Lung (tissue), 13 donors: ENCODE data around the gene ALOX12. TPM values are rescaled to one million over a fixed set of nuclear protein-coding genes. Genes with fewer than 3 reads are reported as not detected.

Source experiments
- ATAC-seq: fragments of 200-7000 bp; cut with Tn5 transposase; one replicate; pipeline ENCODE4 v1.9.1; 2020; ENCODE audit warnings: moderate number of reproducible peaks; ENCODE audit not compliant: insufficient read depth, low FRiP score
- DNase-seq, 3 donors: peaks; one replicate each; pipeline ENCODE4 v3.0.0-alpha.2; 2013 to 2017
- H3K27ac ChIP-seq, 2 donors: one replicate each; pipeline ENCODE4 v1.5.1; 2013; ENCODE audit warnings: mild to moderate bottlenecking in 2 of 2, moderate library complexity in 2 of 2, control low read depth in 1 of 2, inconsistent platforms in 1 of 2, low read depth in 1 of 2, low read length in 1 of 2
- H3K27me3 ChIP-seq, 3 donors: one replicate each; pipeline ENCODE4 v1.5.1; 2013; ENCODE audit warnings: low read length in 2 of 3; ENCODE audit not compliant: control insufficient read depth in 3 of 3, insufficient read depth in 3 of 3
- H3K36me3 ChIP-seq, 4 donors: one replicate each; pipeline ENCODE4 v1.5.1; 2013; ENCODE audit warnings: low read length in 4 of 4, mild to moderate bottlenecking in 1 of 4, moderate library complexity in 1 of 4; ENCODE audit not compliant: control insufficient read depth in 4 of 4, insufficient read depth in 4 of 4
- H3K4me1 ChIP-seq, 5 donors: one replicate each; pipeline ENCODE4 v1.5.1; 2013; ENCODE audit warnings: low read length in 5 of 5, mild to moderate bottlenecking in 2 of 5, moderate library complexity in 1 of 5; ENCODE audit not compliant: control insufficient read depth in 5 of 5, insufficient read depth in 5 of 5
- H3K4me3 ChIP-seq: one replicate; pipeline ENCODE4 v1.5.1; 2013; ENCODE audit warnings: mild to moderate bottlenecking, control low read depth, moderate library complexity
- H3K9ac ChIP-seq, 2 donors: one replicate each; pipeline ENCODE4 v1.5.1; 2013; ENCODE audit warnings: low read length in 2 of 2, control low read depth in 1 of 2; ENCODE audit not compliant: insufficient read depth in 1 of 2
- H3K9me3 ChIP-seq, 4 donors: one replicate each; pipeline ENCODE4 v1.5.1; 2013; ENCODE audit warnings: low read length in 3 of 4, mild to moderate bottlenecking in 1 of 4, moderate library complexity in 1 of 4; ENCODE audit not compliant: control insufficient read depth in 4 of 4, insufficient read depth in 3 of 4
- WGBS, 2 donors: extraction: QIAGEN DNeasy Blood & Tissue Kit; methylation state at CpG; one replicate each; pipeline ENCODE4 v1.1.7; 2013; 5-methylcytosine and 5-hydroxymethylcytosine counted together
- polyA plus RNA-seq, 2 donors: library from polyadenylated mRNA; stranded (reverse); fragments of 200-250 nt; gene quantifications; one replicate each; pipeline ENCODE4 v1.2.1, GENCODE V29; 2013
- small RNA-seq: library from RNA; depleted of rRNA; stranded (forward); fragments of <200 nt; gene quantifications from one replicate; pipeline ENCODE3, GENCODE V24; 2014; ENCODE audit warnings: low replicate concordance
- total RNA-seq, 2 donors: library from RNA; depleted of rRNA in 1 of 2; stranded (reverse); fragments of >200 nt in 1 of 2; gene quantifications; one replicate each; pipeline ENCODE4 v1.2.1, GENCODE V29; 2014 to 2021
- TF ChIP-seq, protein P1 (sequence below): IDR thresholded peaks from 2 replicates; pipeline ENCODE4 v1.5.1; 2012; ENCODE audit warnings: mild to moderate bottlenecking; ENCODE audit errors: control extremely low read depth, extremely low read depth
- donor health status: control.
- donor health status: control.
- donor health status: Bipolar disorder and iron deficiency.
- donor health status: healthy.
- donor health status: DM: yes; HTN: yes; CAD: no.

The ALOX12 gene
- total and polyA plus RNA-seq, 4 donors: 0.21 to 0.95 (median 0.45) TPM

GRCh38 chr17:7056386-7056785 is 60.5 kb downstream of the ALOX12 start:
- Histone ChIP-seq H3K27me3 (peaks cover 0 to 3% (median 0%) of the 10 kb centered on the region in 3 donors), H3K27ac (no peak overlapping the region), H3K36me3 (no peaks in the 10 kb centered on the region), H3K4me1 (no peaks in the 10 kb centered on the region), H3K9ac (no peak overlapping the region), H3K9me3 (no peaks in the 10 kb centered on the region), H3K4me3 (no peak overlapping the region)
- ATAC-seq (no peak), DNase-seq (no peak)
- 84 to 90% methylated on average over 4 of the region's 4 CpGs for WGBS, 2 donors
- TF ChIP-seq, protein P1, sequence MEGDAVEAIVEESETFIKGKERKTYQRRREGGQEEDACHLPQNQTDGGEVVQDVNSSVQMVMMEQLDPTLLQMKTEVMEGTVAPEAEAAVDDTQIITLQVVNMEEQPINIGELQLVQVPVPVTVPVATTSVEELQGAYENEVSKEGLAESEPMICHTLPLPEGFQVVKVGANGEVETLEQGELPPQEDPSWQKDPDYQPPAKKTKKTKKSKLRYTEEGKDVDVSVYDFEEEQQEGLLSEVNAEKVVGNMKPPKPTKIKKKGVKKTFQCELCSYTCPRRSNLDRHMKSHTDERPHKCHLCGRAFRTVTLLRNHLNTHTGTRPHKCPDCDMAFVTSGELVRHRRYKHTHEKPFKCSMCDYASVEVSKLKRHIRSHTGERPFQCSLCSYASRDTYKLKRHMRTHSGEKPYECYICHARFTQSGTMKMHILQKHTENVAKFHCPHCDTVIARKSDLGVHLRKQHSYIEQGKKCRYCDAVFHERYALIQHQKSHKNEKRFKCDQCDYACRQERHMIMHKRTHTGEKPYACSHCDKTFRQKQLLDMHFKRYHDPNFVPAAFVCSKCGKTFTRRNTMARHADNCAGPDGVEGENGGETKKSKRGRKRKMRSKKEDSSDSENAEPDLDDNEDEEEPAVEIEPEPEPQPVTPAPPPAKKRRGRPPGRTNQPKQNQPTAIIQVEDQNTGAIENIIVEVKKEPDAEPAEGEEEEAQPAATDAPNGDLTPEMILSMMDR: no peak

DNA sequence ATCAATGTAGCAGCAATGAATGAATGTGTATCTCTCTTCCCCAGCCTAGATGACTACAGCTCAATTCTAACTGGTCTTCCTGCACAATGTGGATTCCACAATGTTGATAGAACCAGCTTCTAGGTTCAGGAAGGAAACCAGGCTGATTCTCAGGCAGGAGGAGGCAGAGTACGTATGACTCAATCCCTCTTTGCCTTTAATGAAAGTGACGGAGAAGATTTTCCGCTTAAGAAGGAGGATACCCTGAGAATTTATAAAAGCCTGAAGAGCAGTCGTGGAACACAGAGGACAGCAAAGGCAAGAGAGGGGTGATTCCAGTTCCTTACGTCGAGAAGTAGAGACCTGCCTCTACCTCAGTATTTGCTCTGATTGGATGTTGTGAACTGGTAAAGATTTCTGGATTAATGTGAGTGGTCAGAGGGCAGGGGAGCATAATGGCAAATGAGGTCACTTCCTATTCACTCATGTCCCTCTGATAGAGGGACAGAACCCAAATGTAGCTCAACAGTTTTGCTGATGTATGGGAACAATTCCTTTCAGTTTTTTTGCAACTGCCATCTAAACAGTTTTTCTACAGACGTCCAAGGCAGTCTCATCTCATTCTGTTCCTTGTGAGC is 63.1 kb downstream of the ALOX12 start:
- WGBS, 2 donors: 67 to 76% methylated on average over 7 of the region's 7 CpGs

More for the DNA sequence above, 63.1 kb downstream of the ALOX12 start:
- Histone ChIP-seq H3K27me3 (peaks cover 0 to 6% (median 3%) of the 10 kb centered on the region in 3 donors), H3K4me1 (no peaks in the 10 kb centered on the region), H3K9me3 (no peaks in the 10 kb centered on the region), H3K4me3 (no peak overlapping the region), H3K27ac (no peak overlapping the region), H3K9ac (no peak overlapping the region), H3K36me3 (no peaks in the 10 kb centered on the region)
- DNase-seq (no peak), ATAC-seq (no peak)
- TF ChIP-seq, protein P1: no peak

Small RNAs within 50 kb of the gene (small RNA-seq; reads per million reads assigned to genes)
- gene AC120057.1: not detected

Other genes with a start within 250 kb of the ALOX12 start
- 10 to 100 TPM; 30.3 to 38.3 TPM for gene XAF1, start 240.0 kb upstream of the ALOX12 start, total RNA-seq
- 10 to 100 TPM; 25.3 to 33.2 TPM for gene XAF1, start 240.0 kb upstream of the ALOX12 start, polyA plus RNA-seq
- not detected for gene FBXO39, start 219.8 kb upstream of the ALOX12 start, total RNA-seq
- under 1 TPM in 1 of 2 donors, not detected in 1; 0.32 TPM for gene FBXO39, start 219.8 kb upstream of the ALOX12 start, polyA plus RNA-seq
- gene TEKT1, start 164.3 kb upstream of the ALOX12 start, total RNA-seq: 10 to 100 TPM; 18.5 to 24.8 TPM
- 10 to 100 TPM in 1 of 2 donors, 1 to 10 TPM in 1; 9.3 to 11.3 TPM for gene TEKT1, start 164.3 kb upstream of the ALOX12 start, polyA plus RNA-seq
- 100 to 1,000 TPM; 118 to 270 TPM for gene RNASEK, start 16.6 kb downstream of the ALOX12 start, total RNA-seq
- 100 to 1,000 TPM; 528 to 550 TPM for gene RNASEK, start 16.6 kb downstream of the ALOX12 start, polyA plus RNA-seq
- 10 to 100 TPM; 15.6 to 55.6 TPM for gene BCL6B, start 27.0 kb downstream of the ALOX12 start, total RNA-seq
- gene BCL6B, start 27.0 kb downstream of the ALOX12 start, polyA plus RNA-seq: 10 to 100 TPM; 14.5 to 15.4 TPM
- 10 to 100 TPM in 1 of 2 donors, 1 to 10 TPM in 1; 1.3 to 23.6 TPM for gene SLC16A13, start 40.0 kb downstream of the ALOX12 start, total RNA-seq
- gene SLC16A13, start 40.0 kb downstream of the ALOX12 start, polyA plus RNA-seq: 1 to 10 TPM; 4.8 to 7.9 TPM
- gene SLC16A11, start 48.0 kb downstream of the ALOX12 start, total RNA-seq: 1 to 10 TPM; 5.5 to 7.5 TPM
- gene SLC16A11, start 48.0 kb downstream of the ALOX12 start, polyA plus RNA-seq: 1 to 10 TPM; 1.9 to 8.9 TPM
- 1 to 10 TPM; 3.7 to 5.2 TPM for gene CLEC10A, start 84.2 kb downstream of the ALOX12 start, total RNA-seq
- 10 to 100 TPM; 12.7 to 18.4 TPM for gene CLEC10A, start 84.2 kb downstream of the ALOX12 start, polyA plus RNA-seq
- gene ASGR2, start 118.8 kb downstream of the ALOX12 start, total RNA-seq: 1 to 10 TPM; 1.6 to 1.7 TPM
- 10 to 100 TPM in 1 of 2 donors, 1 to 10 TPM in 1; 3.5 to 12.0 TPM for gene ASGR2, start 118.8 kb downstream of the ALOX12 start, polyA plus RNA-seq
- 1 to 10 TPM; 5.9 to 7.0 TPM for gene ASGR1, start 183.3 kb downstream of the ALOX12 start, total RNA-seq
- gene ASGR1, start 183.3 kb downstream of the ALOX12 start, polyA plus RNA-seq: 10 to 100 TPM in 1 of 2 donors, 1 to 10 TPM in 1; 5.9 to 11.2 TPM
- gene DLG4, start 223.8 kb downstream of the ALOX12 start, total RNA-seq: 10 to 100 TPM; 17.1 to 20.1 TPM
- 10 to 100 TPM; 10.0 to 13.4 TPM for gene DLG4, start 223.8 kb downstream of the ALOX12 start, polyA plus RNA-seq
- 100 to 1,000 TPM; 158 to 679 TPM for gene ACADVL, start 223.9 kb downstream of the ALOX12 start, total RNA-seq
- gene ACADVL, start 223.9 kb downstream of the ALOX12 start, polyA plus RNA-seq: 100 to 1,000 TPM; 412 to 774 TPM
- 10 to 100 TPM; 45.3 to 57.5 TPM for gene DVL2, start 238.5 kb downstream of the ALOX12 start, total RNA-seq
- gene DVL2, start 238.5 kb downstream of the ALOX12 start, polyA plus RNA-seq: 10 to 100 TPM; 22.2 to 25.1 TPM
- gene PHF23, start 243.4 kb downstream of the ALOX12 start, total RNA-seq: 10 to 100 TPM; 25.4 to 27.3 TPM
- 10 to 100 TPM; 27.2 to 40.5 TPM for gene PHF23, start 243.4 kb downstream of the ALOX12 start, polyA plus RNA-seq
- gene GABARAP, start 246.4 kb downstream of the ALOX12 start, total RNA-seq: 100 to 1,000 TPM; 315 to 496 TPM
- gene GABARAP, start 246.4 kb downstream of the ALOX12 start, polyA plus RNA-seq: 1,000 to 10,000 TPM in 1 of 2 donors, 100 to 1,000 TPM in 1; 874 to 1,149 TPM